ENCODE data around the gene PATL2.
A peak's percentile ranks its signal among the peaks of the same experiment; 100 is the strongest.
"Not testable (repeated sequence)": the region's sequence is repeated elsewhere in the genome, so short reads cannot be mapped to it uniquely, and the experiment has no call there.

The PATL2 gene

DNA sequence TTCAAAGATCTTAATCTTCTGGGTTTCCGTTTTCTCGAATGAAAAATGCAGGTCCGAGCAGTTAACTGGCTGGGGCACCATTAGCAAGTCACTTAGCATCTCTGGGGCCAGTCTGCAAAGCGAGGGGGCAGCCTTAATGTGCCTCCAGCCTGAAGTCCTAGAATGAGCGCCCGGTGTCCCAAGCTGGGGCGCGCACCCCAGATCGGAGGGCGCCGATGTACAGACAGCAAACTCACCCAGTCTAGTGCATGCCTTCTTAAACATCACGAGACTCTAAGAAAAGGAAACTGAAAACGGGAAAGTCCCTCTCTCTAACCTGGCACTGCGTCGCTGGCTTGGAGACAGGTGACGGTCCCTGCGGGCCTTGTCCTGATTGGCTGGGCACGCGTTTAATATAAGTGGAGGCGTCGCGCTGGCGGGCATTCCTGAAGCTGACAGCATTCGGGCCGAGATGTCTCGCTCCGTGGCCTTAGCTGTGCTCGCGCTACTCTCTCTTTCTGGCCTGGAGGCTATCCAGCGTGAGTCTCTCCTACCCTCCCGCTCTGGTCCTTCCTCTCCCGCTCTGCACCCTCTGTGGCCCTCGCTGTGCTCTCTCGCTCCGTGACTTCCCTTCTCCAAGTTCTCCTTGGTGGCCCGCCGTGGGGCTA lies at the start of gene PATL2, which contains the start of gene B2M:
TSS of gene PATL2 (minus strand) at position 228 of the 647 bp plus-strand sequence. CDS start 34,833 bp downstream, outside the sequence.
TSS of gene B2M (plus strand) at position 422 of the 647 bp plus-strand sequence. CDS start at position 452, 30 bp downstream.
- DNase-seq = peak; percentile 98

DNA sequence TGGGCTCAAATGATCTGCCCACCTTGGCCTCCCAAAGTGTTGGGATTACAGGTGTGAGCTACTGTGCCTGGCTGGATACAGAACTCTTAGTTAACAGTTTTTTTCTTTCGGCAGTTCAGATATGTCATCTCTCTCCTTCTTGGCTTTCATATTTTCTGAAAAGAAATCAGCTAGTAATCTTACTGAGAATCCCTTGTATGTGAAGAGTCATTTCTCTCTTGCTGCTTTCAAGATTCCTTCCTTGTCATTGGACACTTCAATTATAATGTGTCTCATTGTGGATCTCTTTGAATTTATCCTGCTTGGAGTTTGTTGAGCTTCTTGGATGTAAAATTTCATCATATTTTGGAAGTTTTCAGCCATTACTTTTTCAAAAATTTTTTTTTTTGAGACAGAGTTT lies 42.2 kb upstream of the PATL2 start:
- no peak for DNase-seq

DNA sequence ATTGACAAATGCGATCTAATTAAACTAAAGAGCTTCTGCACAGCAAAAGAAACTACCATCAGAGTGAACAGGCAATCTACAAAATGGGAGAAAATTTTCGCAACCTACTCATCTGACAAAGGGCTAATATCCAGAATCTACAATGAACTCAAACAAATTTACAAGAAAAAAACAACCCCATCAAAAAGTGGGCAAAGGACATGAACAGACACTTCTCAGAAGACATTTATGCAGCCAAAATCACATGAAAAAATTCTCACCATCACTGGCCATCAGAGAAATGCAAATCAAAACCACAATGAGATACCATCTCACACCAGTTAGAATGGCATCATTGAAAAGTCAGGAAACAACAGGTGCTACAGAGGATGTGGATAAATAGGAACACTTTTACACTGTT lies 32.3 kb upstream of the PATL2 start:
- not testable (repeated sequence) for DNase-seq

DNA sequence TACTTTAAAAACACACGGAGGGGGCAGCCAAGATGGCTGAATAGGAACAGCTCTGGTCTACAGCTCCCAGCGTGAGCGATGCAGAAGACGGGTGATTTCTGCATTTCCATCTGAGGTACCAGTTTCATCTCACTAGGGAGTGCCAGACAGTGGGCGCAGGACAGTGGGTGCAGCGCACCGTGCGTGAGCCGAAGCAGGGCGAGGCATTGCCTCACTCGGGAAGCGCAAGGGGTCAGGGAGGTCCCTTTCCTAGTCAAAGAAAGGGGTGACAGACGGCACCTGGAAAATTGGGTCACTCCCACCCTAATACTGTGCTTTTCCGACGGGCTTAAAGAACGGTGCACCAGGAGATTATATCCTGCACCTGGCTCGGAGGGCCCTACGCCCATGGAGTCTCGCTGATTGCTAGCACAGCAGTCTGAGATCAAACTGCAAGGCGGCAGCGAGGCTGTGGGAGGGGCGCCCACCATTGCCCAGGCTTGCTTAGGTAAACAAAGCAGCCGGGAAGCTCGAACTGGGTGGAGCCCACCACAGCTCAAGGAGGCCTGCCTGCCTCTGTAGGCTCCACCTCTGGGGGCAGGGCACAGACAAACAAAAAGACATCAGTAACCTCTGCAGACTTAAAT lies 28.2 kb upstream of the PATL2 start:
- not testable (repeated sequence) for DNase-seq

DNA sequence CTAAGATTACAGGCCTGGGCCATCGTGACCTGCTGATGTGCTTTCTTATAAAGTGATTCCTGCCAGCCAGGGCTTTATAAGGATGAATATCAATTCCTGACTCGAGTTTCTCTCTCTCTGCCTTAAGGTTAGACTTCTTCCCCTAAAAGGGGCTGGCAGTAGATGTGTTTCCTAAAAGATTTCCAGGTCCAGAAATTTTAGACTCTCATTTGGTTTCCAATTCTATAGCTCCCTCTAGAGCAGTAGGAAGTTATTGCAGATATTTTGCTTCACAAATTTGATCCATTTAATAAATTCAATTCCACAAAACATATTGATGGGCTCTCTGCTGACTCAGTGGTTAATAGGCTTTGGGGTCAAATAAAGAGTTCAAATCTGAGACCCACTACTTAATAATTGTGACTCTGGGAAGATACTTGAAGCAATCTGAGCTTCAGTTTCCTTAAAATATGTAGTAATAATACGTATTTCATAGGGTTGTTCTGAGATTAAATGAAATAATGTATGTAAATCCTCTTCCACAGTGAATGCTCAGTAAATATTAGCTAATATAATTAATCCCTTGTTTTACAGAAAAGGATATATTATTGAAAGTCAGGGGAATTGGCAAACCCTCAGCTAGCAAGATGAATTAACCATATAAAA lies 27.3 kb upstream of the PATL2 start:
- no peak for DNase-seq

DNA sequence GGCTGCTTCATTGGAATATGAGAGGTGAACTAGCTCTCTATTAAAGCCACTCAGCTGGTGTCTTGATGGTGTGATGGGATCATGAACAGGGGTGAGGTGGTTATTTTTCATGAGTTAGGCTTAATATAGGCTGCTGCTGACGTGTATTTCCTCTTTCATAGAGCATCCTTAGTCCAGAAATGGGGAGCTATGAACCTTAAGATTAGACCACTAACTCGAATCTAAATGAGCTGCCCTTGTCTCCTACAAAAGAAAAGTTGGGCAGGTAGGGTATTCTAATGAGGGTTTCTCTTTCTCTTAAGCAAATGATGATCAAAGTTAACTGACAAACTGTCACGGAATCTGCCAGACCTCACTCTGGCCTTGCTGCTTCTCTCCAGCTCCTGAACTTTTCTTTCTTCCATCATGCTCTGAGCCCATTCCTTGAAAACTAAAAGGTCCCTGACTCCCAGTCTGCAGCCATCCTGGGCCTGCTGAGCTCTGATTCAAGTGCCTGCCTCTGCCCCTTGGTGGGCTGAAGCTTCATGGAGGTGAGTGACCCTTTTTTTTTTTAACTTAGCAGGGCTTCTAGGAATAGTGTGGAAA lies 25.1 kb upstream of the PATL2 start, which contains the start of gene TRIM69:
TSS of gene TRIM69 (plus strand) at position 348 of the 585 bp plus-strand sequence. CDS start at position 525, 177 bp downstream.
- DNase-seq = no peak

DNA sequence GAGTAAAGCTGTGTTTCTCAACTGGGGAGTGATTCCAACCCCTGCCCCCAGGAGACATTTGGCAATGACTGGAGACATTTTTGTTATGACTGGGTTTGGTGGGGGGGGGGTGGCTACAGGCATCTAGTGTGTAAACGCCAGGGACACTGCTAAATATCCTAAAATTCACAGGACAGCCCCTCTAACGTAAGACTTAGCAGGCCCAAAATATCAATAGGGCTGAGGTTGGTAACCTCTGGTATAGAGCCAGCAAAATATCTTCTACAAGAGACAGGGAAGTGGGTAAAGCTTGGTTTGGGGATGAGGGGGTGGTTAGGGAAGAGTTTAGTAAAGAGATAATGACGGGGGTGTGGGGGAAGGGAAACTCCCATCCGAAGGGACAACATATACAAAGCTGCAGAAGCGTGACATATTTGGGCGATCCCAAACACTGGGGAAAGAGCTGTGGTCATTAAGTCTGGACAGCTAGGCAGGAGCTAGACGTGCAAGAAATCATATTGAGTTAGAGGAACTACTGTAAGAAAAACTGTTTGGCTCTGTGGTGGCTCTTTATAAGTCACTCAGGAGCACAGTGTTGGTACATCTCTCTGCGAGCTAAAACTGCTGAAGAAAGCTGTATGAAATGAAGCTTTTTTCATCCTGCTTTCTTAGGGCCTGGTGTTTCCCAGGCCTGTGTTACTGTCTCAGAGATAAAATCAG lies 24.5 kb upstream of the PATL2 start:
- DNase-seq = peak; percentile 68 to 71

DNA sequence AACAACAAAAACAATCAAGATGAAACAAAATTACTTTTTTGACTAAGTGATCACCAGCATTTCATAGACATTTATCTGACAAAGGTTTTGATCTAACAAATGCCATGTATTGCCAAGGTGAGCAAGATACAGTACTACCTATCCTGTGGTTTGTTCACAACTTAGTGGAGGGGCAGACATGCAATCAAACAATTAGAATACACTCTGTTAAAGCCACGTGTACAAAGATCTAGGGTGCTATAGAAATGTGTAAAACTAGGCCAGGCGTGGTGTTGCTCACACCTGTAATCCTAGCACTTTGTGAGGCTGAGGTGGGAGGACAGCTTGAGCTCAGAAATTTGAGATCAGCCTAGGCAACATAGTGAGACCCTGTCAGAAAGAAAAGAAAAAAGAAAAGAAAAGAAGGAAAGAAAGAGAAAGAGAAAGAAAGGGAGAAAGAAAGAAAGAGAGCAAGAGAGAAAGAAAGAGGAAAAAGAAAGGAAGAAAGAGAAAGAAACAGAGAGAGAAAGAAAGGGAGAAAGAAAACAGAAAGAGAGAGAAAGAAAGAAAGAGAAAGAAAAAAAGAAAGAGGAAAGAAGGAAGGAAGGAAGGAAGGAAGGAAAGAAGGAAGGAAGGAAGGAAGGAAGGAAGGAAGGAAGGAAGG lies 23.8 kb upstream of the PATL2 start:
- DNase-seq = no peak

DNA sequence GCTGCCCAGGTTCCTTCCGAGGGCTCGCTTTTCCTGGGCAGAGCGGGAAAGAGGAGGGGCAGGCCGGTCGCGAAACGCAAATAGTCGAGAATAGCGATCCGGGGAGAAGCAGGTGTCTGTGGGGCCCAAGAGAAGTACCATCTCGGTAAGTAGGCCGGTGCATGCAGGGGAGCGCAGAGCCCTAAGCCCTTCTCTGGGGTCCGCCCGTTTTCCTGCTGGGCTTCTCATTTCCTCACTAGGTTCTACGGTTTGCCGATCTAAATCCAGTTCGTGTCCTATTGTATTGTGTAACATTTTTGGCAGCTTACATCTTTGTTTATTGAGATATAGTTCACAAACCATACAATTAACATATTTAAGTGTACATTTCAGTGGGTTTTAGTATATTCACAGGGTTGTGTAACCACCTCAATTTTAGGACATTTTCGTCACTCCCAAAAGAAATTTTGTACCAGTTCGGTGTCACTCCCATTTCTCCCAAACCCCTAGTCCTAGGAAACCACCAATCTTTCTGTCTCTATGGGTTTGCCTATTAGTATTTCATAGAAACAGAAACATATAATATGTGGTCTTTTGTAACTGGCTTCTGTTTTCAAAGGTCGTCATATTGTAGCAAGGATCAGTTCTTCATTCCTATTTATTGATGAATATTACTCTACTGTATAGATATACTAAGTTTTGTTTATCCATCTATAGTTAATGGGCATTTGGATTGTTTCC lies 18.4 kb upstream of the PATL2 start:
- no peak for DNase-seq

DNA sequence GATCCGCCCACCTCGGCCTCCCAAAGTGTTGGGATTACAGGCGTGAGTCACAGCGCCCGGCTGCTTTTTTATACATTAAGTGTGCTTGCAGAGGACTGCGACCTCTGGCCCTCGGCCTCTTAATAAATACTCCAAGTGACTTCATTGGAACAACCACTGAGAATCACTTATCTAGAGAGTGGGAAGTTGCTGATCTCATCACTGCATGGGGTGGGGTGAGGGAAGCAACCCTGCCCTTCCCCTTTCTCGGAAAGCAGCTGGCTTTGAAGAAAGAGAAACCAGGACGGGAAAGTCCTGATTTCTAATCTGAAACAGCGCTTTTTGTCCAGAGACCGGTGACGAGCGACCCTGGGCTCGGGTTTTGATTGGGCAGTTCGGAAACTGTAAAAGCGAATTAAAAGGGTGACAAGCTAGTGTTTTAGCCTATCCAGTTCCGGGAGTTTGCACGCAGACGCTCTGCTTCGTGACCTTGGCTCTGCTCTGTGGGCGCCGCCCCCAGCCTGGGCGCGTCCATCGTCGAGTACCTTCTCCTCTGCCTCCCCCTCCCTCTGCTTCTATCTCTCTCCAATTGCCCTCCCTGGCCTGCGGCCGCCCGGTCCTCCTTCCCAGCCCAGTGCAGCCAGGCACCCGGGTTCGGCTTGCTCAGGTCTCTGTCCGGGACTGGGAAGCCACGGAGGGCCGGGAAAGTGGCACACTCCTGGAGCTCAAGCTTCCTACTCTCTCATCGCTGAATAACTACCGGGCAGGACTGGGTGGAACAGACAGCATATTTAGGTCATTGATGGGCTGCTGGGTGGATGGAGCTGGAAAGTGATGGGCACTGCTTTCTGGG lies 17.7 kb upstream of the PATL2 start:
- DNase-seq = peak; percentile 97 to 98

DNA sequence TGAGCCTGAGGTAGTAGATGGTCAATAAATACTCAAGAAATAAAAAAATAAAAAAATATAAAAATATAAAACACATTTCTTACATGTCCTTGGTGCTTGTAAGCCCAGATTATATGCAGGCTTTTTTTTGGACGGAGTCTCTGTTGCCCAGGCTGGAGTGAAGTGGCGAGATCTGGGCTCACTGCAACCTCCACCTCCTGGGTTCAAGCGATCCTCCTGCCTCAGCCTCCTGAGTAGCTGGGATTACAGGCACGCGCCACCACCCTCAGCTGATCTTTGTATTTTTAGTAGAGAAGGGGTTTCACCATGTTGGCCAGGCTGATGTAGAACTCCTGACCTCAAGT lies 17.1 kb upstream of the PATL2 start:
- not testable (repeated sequence) for DNase-seq

DNA sequence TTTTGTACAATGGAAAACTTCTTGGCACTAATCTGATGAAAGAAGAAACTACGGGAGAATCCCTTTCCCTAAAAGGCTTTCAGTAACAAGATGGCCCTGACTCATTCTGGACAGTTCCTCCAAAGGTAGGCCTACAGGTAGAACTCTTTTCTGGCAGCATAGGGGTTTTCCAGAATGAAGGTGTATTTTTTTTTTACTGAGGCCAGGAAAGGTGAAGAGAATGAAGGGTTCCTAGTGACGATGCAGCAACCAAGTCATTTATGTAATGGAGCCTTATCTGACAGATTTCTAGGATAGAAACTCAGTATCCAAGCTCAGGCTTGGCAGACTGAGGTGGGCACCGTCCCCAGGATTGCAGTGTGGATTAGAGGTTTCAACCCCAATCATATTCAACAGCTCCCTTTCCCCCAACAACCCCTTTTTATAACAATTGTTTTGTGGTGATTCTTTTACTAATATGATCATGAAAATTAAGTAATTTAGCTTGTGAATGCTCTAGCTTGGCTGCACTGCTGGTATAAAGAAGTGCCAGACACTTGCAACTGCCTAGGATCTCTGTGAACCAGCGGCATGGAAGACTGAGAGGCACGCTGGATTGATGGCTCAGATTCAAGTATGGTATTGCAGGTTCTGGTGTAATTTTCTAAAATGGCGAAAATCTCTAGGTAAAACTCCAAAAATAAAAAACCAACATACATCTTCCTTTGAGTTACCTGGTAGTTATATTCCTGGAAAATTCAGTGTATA lies 16.5 kb upstream of the PATL2 start:
- peak in 1 of 2 experiments; percentile 48 for DNase-seq

DNA sequence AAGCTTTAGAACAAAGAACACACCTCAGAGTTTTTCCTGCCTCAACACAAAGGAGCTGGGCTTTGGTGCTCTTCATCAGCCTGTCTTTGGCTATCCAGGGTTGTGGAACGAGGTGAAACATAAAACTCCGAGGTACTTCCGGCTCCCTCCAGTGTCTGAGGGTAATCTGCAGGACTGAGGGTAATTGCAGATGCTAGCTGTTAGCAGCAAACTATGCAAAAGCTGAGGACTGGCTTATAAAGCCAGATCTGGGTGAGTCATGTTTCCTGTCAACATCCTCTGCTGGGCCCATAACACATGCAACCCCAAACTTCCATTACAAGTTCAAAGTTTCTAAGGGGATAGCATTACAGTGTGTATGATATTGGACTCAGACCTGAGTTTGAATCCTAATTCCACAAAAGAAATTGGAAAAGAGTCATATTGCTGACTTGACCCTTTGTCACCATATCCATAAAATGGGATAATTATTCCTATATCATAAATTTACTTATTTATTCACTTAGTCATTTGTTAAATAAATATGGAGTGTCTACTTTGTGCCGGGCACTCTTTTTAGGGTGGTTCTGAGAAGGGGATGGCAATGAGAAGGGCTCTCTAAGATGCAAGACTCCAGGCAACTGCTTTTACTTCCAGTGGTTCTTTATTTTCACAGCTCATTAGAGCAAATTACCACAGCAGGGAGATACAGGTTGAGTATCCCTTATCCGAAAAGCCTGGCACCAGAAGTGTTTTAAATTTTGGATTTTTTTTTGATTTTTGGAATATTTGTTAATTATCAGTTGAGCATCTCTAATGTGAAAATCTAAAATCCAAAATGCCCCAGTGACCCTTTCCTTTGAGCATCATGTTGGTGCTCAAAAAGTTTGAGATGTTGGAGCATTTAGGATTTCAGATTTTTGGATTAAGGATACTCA lies 15.7 kb upstream of the PATL2 start:
- peak; percentile 68 to 76 for DNase-seq

DNA sequence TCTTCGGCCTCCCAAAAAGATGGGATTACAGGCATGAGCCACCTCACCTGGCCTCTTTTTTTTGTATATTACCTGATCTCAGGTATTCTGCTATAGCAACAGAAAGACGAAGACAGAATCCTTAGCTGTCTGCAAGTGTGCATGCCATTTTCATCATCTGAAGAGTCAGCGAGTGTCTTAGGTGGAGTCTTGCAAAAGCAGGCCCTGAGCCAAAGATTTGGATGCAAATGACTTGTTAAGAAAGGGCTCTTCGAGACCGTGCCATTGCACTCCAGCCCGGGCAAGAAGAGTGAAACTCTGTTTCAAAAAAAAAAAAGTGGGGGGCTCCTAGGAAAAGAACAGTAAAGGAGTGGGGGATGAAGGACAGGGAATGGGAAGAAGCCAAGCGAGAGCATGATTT lies 15.0 kb upstream of the PATL2 start:
- peak in 1 of 2 experiments; percentile 37 for DNase-seq

DNA sequence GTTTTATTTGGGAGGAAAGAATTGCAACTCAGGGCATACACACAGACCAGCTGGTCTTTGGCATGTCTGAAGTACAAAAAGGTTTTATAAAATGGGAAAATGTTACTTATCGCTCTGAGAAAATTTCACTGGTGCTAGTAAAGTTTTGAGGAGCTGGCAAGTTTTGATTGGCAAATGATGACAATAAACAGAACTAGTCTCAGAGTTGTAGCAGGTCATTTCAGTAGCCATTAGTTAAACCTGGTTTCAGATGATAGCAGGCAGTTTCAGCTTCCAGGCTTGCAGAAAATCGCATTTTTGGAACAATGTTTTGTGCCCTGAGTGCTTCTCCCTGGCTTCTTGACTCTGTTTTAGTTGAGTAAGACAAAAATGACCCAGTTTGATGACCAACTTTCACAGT lies 10.9 kb upstream of the PATL2 start:
- no peak for DNase-seq

DNA sequence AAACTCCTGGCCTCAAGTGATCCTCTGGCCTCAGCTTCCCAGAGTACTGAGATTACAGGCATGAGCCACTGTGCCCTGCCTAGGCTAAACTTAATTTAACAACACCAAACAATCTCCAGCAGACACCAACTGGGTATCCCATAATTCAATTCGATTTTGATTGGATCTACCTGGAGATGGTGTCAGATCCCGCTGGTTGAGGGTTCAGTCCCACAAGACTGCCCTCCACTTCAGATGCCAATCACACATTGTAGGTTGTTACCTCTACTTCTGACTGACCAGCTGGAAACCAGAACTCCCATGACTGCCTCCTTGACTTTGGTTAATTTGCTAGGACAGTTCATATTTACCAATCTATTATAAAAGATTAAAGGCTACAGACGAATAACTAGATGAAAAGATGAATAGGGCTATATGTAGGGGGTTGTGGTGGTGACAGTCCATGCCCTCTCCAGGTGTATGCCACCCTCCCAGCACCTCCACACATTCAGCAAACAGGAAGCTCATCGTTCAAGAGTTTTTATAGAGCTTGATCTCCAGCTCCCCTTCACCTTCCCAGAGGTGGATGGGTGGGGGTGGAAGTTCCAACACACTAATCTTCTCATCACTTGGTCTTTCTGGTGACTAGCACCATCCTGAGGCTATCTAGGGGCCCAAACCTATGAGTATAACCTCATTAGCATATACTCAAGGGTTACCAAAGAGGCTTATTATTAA lies 9.5 kb upstream of the PATL2 start:
- peak in 1 of 2 experiments; percentile 52 for DNase-seq

DNA sequence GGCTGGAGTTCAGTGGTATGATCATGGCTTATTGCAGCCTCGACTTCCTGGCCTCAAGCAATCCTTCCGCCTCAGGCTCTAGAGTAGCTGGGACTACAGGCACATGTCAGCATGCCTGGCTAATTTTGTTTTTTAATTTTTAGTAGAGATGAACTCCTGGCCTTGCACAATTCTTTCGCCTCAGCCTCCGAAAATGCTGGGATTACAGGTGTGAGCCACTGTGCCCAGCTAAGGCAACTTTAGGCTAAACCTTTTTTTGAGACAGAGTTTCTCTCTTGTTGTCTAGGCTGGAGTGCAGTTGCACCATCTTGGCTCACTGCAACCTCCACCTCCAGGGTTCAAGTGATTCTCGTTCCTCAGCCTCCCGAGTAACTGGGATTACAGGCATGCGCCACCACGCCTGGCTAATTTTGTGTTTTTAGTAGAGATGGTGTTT lies 8.9 kb upstream of the PATL2 start:
- DNase-seq = peak; percentile 65 to 68
